Activated gamma-delta T cell (primary cell): ENCODE measurements around the gene PLEKHD1.
"Not testable (repeated sequence)": the region's sequence is repeated elsewhere in the genome, so short reads cannot be mapped to it uniquely, and the experiment has no call there.

ENCODE experiments used
- DNase-seq: peaks from one replicate; lab custom pipeline; 2025; lab: John Stamatoyannopoulos, UW

PLEKHD1 gene

DNA sequence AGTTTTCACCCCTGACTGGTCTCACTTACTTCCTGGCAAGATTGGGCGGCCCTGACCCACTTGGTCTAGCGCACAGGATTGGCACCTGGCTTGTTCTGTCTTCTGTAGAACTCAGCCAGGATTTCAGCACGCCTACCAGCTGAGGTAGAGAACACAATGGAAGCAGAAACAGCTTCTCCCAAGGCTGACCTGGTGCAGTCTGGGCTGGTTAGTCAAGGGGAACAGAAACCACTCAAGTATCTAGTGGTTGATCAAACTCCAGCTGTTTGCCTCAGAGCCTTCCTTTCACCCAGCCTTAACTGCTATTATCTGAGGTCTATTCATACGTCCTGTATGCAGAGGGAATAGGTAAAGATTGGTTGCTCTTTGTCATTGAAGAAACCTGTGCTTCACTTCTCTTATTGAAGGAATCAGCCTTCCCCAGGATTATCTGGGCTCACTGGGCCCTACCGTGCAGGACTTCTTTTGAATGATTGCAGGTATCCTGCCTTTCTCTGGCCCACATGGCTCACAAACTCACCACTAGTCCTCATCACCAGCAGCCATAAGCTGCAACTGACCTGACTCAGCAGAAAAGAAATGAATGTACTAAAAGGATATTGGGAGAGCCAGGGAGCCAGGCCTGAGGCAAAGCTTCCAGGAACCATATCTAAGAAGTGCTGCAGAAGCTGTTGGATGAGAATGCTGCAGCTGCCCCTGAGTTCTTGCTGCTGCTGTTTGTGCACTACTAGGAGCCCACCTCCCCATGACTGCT lies 2.5 kb upstream of the PLEKHD1 start:
- no peak for DNase-seq

- DNase-seq: no peak
Observed at GRCh38 chr14:69483765-69484443, 624 bp upstream of the PLEKHD1 start.

- no peak for DNase-seq
Observed at GRCh38 chr14:69485315-69485660, 760 bp downstream of the PLEKHD1 start.

DNA sequence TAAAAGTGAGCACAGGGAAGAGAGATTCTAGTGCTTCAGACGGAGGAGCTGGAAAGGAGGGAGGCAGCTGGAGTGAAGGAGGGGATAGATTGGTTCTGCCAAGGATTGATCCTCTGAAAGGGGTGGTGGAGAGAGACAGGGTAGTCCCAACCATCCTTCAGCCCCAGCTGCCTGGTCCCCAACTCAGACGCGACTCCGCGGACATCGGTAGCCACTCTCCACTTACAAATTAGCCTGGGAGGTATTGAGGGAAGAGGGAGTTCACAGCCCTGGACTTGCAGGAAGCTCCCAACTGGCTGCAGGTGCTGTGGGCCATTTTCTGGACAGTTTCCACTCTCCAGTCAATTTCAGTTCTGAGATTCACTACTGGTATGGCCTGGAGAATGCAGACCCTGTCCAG lies 1.2 kb downstream of the PLEKHD1 start:
- DNase-seq: no peak

DNA sequence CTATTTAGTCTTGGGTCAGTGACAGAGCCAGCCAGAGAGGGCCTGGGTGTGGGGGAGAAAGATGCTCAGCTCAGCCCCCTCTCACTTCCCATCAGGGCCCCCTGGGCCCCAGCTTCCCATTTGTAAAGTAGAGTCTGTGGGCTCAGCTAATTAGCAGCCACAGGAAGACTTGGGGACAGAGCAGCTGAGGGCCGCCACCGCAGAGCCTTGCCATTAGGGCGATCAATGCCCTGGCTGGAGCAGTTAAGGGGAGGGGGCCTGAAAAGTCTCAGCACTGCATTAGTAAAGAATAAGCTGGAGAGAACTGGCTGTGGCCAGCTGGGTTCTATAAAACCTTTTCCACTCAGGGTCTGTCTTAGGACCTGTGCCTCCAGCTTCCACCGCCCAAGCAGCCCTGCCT lies 2.7 kb downstream of the PLEKHD1 start:
- DNase-seq: no peak

GRCh38 chr14:69487771-69488170 lies 3.2 kb downstream of the PLEKHD1 start:
- DNase-seq: no peak

- no peak for DNase-seq
Observed at GRCh38 chr14:69489495-69489894, 5.0 kb downstream of the PLEKHD1 start.

DNA sequence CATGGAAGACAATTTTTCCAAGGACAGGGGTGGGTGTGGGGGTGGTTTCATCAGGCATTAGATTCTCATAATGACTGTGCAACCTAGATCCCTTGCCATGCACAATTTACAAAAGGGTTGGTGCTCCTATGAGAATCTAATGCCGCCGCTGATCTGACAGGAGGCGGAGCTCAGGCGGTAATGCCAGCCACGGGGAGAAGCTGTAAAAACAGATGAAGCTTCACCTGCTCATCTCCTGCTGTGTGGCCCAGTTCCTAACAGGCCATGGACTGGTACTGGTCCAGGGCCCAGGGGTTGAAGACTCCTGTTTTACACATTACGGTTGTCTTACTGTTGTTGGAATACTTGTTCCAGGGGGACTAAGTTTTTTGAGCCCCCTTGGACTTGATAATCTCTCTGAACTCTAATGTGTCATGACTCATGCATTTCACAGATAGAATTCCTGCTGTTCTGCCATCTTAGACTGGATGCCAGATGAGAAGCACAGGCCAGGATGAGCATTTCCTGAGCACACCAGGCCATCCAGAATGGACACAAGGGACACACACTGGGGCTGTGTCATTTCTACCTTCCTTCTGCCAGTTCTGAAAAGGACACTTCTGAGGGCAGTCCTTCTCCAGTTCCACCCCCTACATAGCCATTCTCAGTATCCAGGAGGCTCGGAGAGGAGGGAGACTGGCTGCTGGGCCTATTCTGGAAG lies 5.8 kb downstream of the PLEKHD1 start:
- DNase-seq: no peak

DNA sequence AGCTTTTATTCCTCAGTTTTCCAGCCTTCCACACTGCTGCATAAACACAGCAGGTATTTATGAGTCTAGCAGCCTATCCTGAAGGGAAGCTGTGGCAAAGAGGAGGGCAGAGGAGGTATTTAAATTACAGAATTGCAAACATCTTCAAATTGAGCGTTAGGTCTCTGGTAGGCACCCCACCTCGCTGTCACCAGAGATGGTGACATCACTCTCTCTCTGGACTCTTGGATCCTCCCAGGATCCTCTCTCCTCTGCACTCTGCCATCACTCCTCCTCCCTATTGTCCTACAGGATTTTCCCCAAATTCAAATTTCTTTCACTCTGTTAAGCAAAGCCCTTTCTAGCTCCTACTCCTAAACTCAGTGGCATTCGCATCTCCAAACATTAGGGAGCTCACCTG lies 6.7 kb downstream of the PLEKHD1 start:
- no peak for DNase-seq

DNA sequence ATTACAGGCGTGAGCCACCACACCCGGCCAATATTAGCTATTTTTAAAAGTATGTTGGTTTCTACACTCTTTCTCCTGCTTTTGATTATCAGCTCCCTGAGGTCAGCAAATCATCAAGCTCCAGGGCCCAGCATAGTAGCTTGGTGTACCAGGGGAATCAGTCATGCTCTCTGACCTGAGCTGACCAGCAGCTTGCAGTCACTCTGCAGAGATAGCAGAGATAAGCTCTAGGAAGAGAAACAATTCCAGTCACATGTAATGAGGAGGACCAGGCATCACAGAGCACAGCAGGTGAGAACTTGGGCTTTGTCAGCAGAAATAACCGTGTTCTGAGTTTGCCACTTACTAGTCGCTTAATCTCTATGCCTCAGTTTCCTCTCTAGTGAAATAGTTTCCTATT lies 8.5 kb downstream of the PLEKHD1 start:
- DNase-seq: no peak

GRCh38 chr14:69493791-69494190 lies 9.3 kb downstream of the PLEKHD1 start:
- DNase-seq: no peak

DNA sequence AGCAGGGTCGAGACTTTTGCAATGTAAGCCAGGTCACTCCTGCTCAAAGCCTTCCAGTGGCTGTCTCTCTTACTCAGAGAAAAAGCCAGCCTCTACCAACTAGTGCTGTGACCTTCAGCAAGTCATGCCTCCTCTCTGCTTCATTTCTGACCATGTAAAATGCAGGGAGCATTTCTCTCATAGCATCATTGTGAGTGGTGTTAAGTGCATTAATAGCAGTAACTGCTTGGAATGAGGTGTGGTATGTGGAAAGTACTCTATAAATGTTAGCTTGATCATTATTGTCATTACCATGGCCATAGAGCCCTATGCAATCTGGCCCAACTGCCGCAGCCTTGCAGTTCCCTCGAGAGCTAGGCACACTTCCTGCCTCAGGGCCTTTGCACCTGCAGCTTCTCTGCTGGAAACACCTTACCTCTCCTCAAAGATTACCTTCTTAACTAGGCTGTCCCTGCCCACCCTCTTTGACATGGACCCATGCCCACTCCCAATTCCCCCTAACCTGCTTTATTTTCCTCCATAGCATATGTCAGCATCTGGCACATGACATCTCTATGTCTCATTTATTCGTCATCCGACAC lies 10.9 kb downstream of the PLEKHD1 start:
- no peak for DNase-seq

GRCh38 chr14:69497866-69498265 lies 13.3 kb downstream of the PLEKHD1 start:
- not testable (repeated sequence) for DNase-seq

- not testable (repeated sequence) for DNase-seq
Observed at GRCh38 chr14:69498286-69498685, 13.8 kb downstream of the PLEKHD1 start.

GRCh38 chr14:69499436-69499835 lies 14.9 kb downstream of the PLEKHD1 start:
- no peak for DNase-seq

DNA sequence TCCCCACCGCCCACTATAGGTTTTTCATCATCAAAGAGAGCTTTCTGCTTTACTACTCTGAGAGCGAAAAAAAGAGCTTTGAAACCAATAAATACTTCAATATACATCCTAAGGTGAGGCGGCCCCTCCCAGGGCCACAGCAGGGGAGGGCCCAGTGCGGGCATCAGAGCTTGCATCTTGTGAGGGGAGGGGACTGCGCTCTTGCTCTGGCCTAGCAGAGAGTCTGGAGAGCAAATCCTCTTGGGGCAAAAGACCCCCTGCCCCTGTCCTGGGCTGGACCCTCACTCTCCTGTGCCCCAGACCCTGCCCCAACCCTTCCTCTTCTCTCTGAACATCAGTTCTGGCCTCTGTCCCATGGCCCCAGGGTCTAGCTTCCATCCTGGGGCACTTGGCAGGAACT lies 15.6 kb downstream of the PLEKHD1 start:
- DNase-seq: no peak

GRCh38 chr14:69500736-69501135 lies 16.2 kb downstream of the PLEKHD1 start:
- DNase-seq: no peak

DNA sequence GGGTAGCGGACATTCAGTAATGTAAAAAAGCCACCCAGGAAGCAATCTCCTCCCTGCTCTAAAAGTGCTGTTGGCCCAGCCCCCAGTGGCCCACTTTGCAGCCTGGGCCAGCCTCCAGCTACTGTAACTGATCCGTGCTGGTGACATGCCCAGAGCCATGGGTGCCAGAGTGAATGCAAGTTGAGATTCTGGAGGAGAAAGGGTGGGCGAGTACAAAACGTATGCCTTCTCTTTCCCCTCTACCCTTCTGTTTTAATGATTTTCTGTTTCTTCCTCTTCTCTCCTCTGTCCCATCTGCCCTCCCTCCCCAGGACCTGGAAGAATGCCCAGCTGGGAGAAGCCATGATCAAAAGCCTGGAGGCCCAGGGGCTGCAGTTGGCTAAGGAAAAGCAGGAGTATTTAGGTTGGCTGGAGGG lies 16.9 kb downstream of the PLEKHD1 start:
- no peak for DNase-seq

DNA sequence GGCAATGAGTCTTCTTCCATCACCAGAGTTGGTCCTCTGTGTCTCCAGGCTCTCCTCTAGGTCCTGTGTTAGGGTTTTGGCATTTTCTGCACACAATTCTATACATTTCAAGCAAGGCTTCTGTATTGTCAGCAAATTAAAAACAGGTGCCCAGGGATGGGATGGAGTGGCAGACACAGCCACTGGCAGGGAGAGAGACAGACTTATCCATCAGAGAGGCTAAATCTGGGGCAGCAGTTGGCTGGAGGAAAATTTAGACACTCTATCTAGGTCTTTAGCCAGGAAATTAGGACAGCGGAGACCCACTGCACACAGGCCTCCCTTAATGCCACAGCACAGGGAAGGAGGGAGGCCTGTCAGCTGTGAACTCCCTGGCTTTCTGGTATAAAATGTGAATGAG lies 20.2 kb downstream of the PLEKHD1 start:
- DNase-seq: no peak

GRCh38 chr14:69505338-69506240 lies 21.1 kb downstream of the PLEKHD1 start:
- DNase-seq: no peak

GRCh38 chr14:69506241-69506595 lies 21.7 kb downstream of the PLEKHD1 start:
- DNase-seq: no peak
